ENCODE results near the gene HERC2. TPM values are rescaled to one million over a fixed set of nuclear protein-coding genes. Genes with fewer than 3 reads are reported as not detected.

Gene HERC2
- total RNA-seq, 3 donors from 2014 or later = 61.2 to 109 (median 73.9) TPM

GRCh38 chr15:28104326-28104725 lies 217.7 kb downstream of the HERC2 start:
- peaks cover 13% of the 10 kb centered on the region for H3K4me1 ChIP-seq (ENCODE audit: low read depth)
- no peak for DNase-seq
- intact Hi-C loops (cut with DNase I, micrococcal nuclease) = no loop called here

GRCh38 chr15:28103831-28104230 lies 218.1 kb downstream of the HERC2 start:
- ATAC-seq = no peak
- no peak for TF ChIP-seq CTCF (IDR thresholded peaks at IDR 0.05)
- H3K9me3 ChIP-seq = no peaks in the 10 kb centered on the region
- intact Hi-C loops (cut with DNase I, micrococcal nuclease) = no loop called here
- no peak overlapping the region for H3K4me3 ChIP-seq
- no peaks in the 10 kb centered on the region for H3K36me3 ChIP-seq (ENCODE audit: low read depth)
- no peak for DNase-seq
- H3K4me1 ChIP-seq (ENCODE audit: low read depth) = peaks cover 16% of the 10 kb centered on the region

More at GRCh38 chr15:28104326-28104725, 217.7 kb downstream of the HERC2 start:
- no peak for TF ChIP-seq CTCF (IDR thresholded peaks at IDR 0.05)
- Histone ChIP-seq H3K4me3 (no peak overlapping the region), H3K9me3 (no peaks in the 10 kb centered on the region), H3K36me3 (ENCODE audit: low read depth) (no peaks in the 10 kb centered on the region)
- no peak for ATAC-seq

GRCh38 chr15:28101983-28102441 lies 220.0 kb downstream of the HERC2 start:
- ATAC-seq (no peak), DNase-seq (no peak)
- Histone ChIP-seq H3K4me1 (ENCODE audit: low read depth) (peaks cover 17% of the 10 kb centered on the region), H3K4me3 (no peak overlapping the region), H3K9me3 (no peaks in the 10 kb centered on the region), H3K36me3 (ENCODE audit: low read depth) (no peaks in the 10 kb centered on the region)
- intact Hi-C loops (cut with DNase I, micrococcal nuclease) = no loop called here
- no peak for TF ChIP-seq CTCF (IDR thresholded peaks at IDR 0.05)

DNA sequence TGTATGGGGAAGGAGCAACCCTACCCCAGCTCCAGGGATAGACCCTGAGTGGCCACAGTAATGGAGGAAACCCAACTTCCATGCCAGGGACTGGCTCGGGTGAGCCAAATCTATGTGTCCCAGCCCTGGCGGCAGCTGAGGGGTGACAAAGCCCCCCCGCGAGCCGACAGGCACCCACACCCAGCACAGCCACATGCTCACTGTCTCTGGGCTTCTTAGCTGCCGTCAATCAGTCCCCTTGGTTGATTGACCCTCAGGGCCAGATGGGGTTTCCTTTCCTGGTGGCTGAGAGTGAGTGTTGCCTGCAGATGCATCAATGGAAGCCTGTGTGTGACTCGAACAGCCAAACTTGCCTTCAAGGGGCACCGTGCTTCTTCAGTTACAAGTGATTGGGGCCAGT lies 220.8 kb downstream of the HERC2 start:
- no peak overlapping the region for H3K4me3 ChIP-seq
- peaks cover 18% of the 10 kb centered on the region for H3K4me1 ChIP-seq (ENCODE audit: low read depth)
- DNase-seq (no peak), ATAC-seq (no peak)
- intact Hi-C loops (cut with DNase I, micrococcal nuclease) = no loop called here
- no peak for TF ChIP-seq CTCF (IDR thresholded peaks at IDR 0.05)
- no peaks in the 10 kb centered on the region for H3K36me3 ChIP-seq (ENCODE audit: low read depth)
- no peaks in the 10 kb centered on the region for H3K9me3 ChIP-seq

GRCh38 chr15:28100516-28101195 lies 221.3 kb downstream of the HERC2 start:
- no peaks in the 10 kb centered on the region for H3K36me3 ChIP-seq (ENCODE audit: low read depth)
- no peaks in the 10 kb centered on the region for H3K9me3 ChIP-seq
- ATAC-seq (no peak), DNase-seq (no peak)
- no peak overlapping the region for H3K4me3 ChIP-seq
- peaks cover 21% of the 10 kb centered on the region for H3K4me1 ChIP-seq (ENCODE audit: low read depth)
- intact Hi-C loops (cut with DNase I, micrococcal nuclease) = no loop called here
- TF ChIP-seq CTCF (IDR thresholded peaks at IDR 0.05) = no peak

All from mucosa of descending colon (tissue), 3 donors.